GM12878 (cell line): Measurements from ENCODE around the gene CLMP. TPM values are rescaled to one million over a fixed set of nuclear protein-coding genes. Genes with fewer than 3 reads are reported as not detected.

ENCODE experiments used
- ATAC-seq: fragments of 200-7000 bp; cut with Tn5 transposase; 3 replicates; pipeline ENCODE4 v1.9.1; 2020; ENCODE audit warnings: mild to moderate bottlenecking, moderate library complexity
- BruUV-seq: library from RNA; stranded (reverse); fragments of 400-500 nt; replicated peaks from 2 replicates; lab custom pipeline; 2021; lab: Mats Ljungman, UMichigan
- CTCF ChIA-PET: fragments of 300-600 bp; sonication (Branson Sonifier 250); formaldehyde crosslinking; extraction: SDS; loops from one replicate; lab custom pipeline; 2021; ENCODE audit warnings: inconsistent platforms; lab: Yijun Ruan, JAX
- POLR2A ChIA-PET: fragments of 350-600 bp; formaldehyde crosslinking; extraction: SDS; loops from one replicate; lab custom pipeline; 2021; ENCODE audit warnings: inconsistent platforms; lab: Charles Lee
- RAD21 ChIA-PET: fragments of 300-600 bp; sonication (Branson Sonifier 250); formaldehyde crosslinking; loops from one replicate; lab custom pipeline; 2023; ENCODE audit warnings: antibody characterized with exemption; ENCODE audit not compliant: unreplicated experiment; lab: Charles Lee
- SMC1A ChIA-PET: fragments of 300-600 bp; sonication (Branson Sonifier 250); formaldehyde crosslinking; loops from one replicate; lab custom pipeline; 2023; ENCODE audit not compliant: unreplicated experiment, uncharacterized antibody; lab: Charles Lee
- DNase-seq: peaks from one replicate; pipeline ENCODE4 v3.0.0-alpha.2; 2011; ENCODE audit warnings: low read depth, low spot score
- FAIRE-seq: peaks from 3 replicates; lab custom pipeline; 2011; peaks lifted over from hg19 to GRCh38; lab: Jason Lieb, UNC
- H2AFZ ChIP-seq: 2 replicates; pipeline ENCODE4 v1.6.0; 2011; ENCODE audit warnings: low read depth, low read length, control low read depth; ENCODE audit not compliant: control insufficient read depth
- H3K27ac ChIP-seq: 2 replicates; pipeline ENCODE4 v1.5.1; 2011; ENCODE audit warnings: control low read depth; ENCODE audit not compliant: control insufficient read depth, insufficient read depth
- H3K27me3 ChIP-seq, 2 experiments: replicated peaks in 1 of 2; 2 replicates each; pipeline versions ENCODE4 v1.6.0 to v1.6.1; 2011; ENCODE audit warnings: low read length in 1 of 2; ENCODE audit not compliant: control insufficient read depth in 2 of 2, insufficient read depth in 2 of 2
- H3K36me3 ChIP-seq, 2 experiments: 2 replicates each; pipeline ENCODE4 v1.5.1; 2011; ENCODE audit warnings: low read length in 1 of 2; ENCODE audit not compliant: control insufficient read depth in 2 of 2, insufficient read depth in 2 of 2
- H3K4me1 ChIP-seq: 2 replicates; pipeline ENCODE4 v1.6.1; 2011; ENCODE audit warnings: mild to moderate bottlenecking, low read length, moderate library complexity, mixed read lengths; ENCODE audit not compliant: control insufficient read depth, insufficient read depth
- H3K4me2 ChIP-seq: 2 replicates; pipeline ENCODE4 v1.6.0; 2011; ENCODE audit warnings: control low read depth; ENCODE audit not compliant: control insufficient read depth, insufficient read depth
- H3K4me3 ChIP-seq: fragments of 200-600 bp; sonication (generic); 2 replicates; pipeline ENCODE4 v1.5.1; 2016
- H3K79me2 ChIP-seq: 2 replicates; pipeline ENCODE4 v1.6.0; 2011; ENCODE audit warnings: low read length; ENCODE audit not compliant: control insufficient read depth, insufficient read depth
- H3K9ac ChIP-seq: 2 replicates; pipeline ENCODE4 v1.8.0; 2011; ENCODE audit warnings: low read length, control low read depth, mixed read lengths; ENCODE audit not compliant: control insufficient read depth, insufficient read depth
- H3K9me3 ChIP-seq: replicated peaks from 3 replicates; pipeline ENCODE4 v1.5.1; 2011; ENCODE audit warnings: mild to moderate bottlenecking, low read length; ENCODE audit not compliant: control insufficient read depth, insufficient read depth
- H4K20me1 ChIP-seq: 2 replicates; pipeline ENCODE4 v1.6.0; 2011; ENCODE audit not compliant: control insufficient read depth, insufficient read depth
- CTCF ChIP-seq, 3 experiments: IDR thresholded peaks in 2 of 3; conservative IDR thresholded peaks in 1 of 3; 2 replicates each; pipeline ENCODE4 v1.5.1; 2011; ENCODE audit warnings: low read depth in 3 of 3, low read length in 3 of 3, mild to moderate bottlenecking in 3 of 3, control low read depth in 2 of 3, moderate library complexity in 2 of 3, inconsistent platforms in 1 of 3, mixed read lengths in 1 of 3; ENCODE audit not compliant: control insufficient read depth in 2 of 3, insufficient read depth in 1 of 3; ENCODE audit errors: extremely low read depth in 1 of 3
- MTA3 ChIP-seq: IDR thresholded peaks from 2 replicates; pipeline ENCODE4 v1.6.1; 2012; ENCODE audit warnings: low read length, inconsistent platforms, borderline replicate concordance
- SMAD1 ChIP-seq: fragments of 450-650 bp; IDR thresholded peaks from 2 replicates; pipeline ENCODE4 v1.6.1; 2018; ENCODE audit warnings: mild to moderate bottlenecking, low read depth; ENCODE audit not compliant: partially characterized antibody
- WGBS: methylation state at CpG from one replicate; pipeline ENCODE4 v1.1.6; 2016; ENCODE audit warnings: low lambda C conversion rate; ENCODE audit not compliant: insufficient replicate concordance, insufficient coverage; ENCODE audit errors: missing lambda C conversion rate; 5-methylcytosine and 5-hydroxymethylcytosine counted together
- in situ Hi-C: fragments of 300-500 bp; cut with MboI; formaldehyde crosslinking; loops from 9 replicates; pipeline ENCODE4 v1.14.3; 2018; ENCODE audit warnings: mixed read lengths
- intact Hi-C: fragments of 100-400 bp; cut with micrococcal nuclease; formaldehyde crosslinking; loops from one replicate; pipeline ENCODE4 v1.14.2; 2022; ENCODE audit not compliant: unreplicated experiment
- polyA plus RNA-seq, 11 experiments: library from polyadenylated mRNA; depleted of rRNA in 4 of 11; unstranded in 6 of 11; stranded (reverse) in 5 of 11; fragments of >200 nt; fragmentation: Nextera tagmentation in 4 of 11; fragmentation: Illumina TruSeq in 1 of 11; extraction: Ambion mirVana in 4 of 11; extraction: Trizol in 1 of 11; gene quantifications; 1 replicate in 1 of 11; 2 replicates in 10 of 11; pipeline versions ENCODE4 v1.2.1 to v1.2.3, GENCODE V29; 2011 to 2016; ENCODE audit warnings: inconsistent platforms in 2 of 11, missing spikeins in 2 of 11, low read depth in 1 of 11
- total RNA-seq, 4 experiments: library from RNA; depleted of rRNA in 3 of 4; stranded (reverse); fragments of >200 nt in 3 of 4; fragmentation: Illumina TruSeq in 1 of 4; extraction: Trizol in 1 of 4; gene quantifications; 2 replicates each; pipeline versions ENCODE4 v1.2.1 to v1.2.3, GENCODE V29; 2013 to 2021

Gene CLMP
- total and polyA plus RNA-seq, 10 of the 15 experiments (the other 5 are each of a cell fraction or from before 2014, with no cell fraction given) = 0.01 to 0.71 (median 0.20) TPM; not detected in 4

DNA sequence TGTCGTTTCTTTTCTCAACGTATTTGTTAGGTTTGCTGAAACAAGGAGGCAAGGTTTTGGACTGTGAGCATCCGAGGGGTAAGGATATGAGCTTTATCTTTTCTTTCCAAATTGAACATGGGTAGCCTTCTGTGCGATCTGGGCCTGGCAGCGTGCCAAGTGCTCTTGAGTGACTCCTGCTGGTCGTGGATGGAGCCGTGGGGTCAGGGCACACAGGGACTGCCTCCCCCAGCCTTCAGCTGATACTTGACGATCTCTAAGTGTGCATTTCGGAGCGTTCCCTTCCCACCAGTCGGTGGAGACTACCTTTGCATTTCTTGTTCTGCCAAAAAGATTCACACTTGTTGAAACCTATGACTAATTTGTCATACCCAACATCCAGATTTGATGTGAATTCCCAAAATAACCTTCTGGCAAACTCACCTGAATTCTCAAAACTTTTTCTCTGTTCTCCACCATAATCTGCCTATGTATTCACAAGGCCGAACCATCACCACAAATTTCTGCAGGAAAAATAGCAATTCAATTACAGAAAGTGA is 40.1 kb upstream of the CLMP start:
- ChIA-PET SMC1A (no interaction called here), RAD21 (no interaction called here)

More for the DNA sequence above, 40.1 kb upstream of the CLMP start:
- in situ Hi-C loops (no loop called here), intact Hi-C loops (no loop called here)
- H3K27ac ChIP-seq = no peak overlapping the region
- peak; percentile 75 for TF ChIP-seq SMAD1
- TF ChIP-seq CTCF (IDR thresholded peaks at IDR 0.05 in 2 of 3, conservative IDR thresholded peaks at IDR 0.05 in 1 of 3; ENCODE audit: control insufficient read depth in 2 of 3, extremely low read depth in 1 of 3, insufficient read depth in 1 of 3, low read depth in 3 of 3, low read length in 3 of 3) = peak in 2 of 3 experiments; percentile 31 to 53; a peak in 3 of 6 replicates
- TF ChIP-seq MTA3 = no peak
- no peaks in the 10 kb centered on the region for H3K36me3 ChIP-seq
- H2AFZ ChIP-seq = no peak overlapping the region
- no TSS peak for BruUV-seq
- ChIA-PET POLR2A (no interaction called here), CTCF (interaction anchor here (1.7 kb wide), 1 partner anchor 12 kb away, joined by 9 read pairs; no protein-coding TSS in a partner anchor)
- DNase-seq = no peak
- H3K27me3 ChIP-seq = peaks cover 0 to 2% of the 10 kb centered on the region in 2 experiments; a peak in 1 of 4 replicates
- no peak overlapping the region for H3K4me2 ChIP-seq
- no peaks in the 10 kb centered on the region for H3K9me3 ChIP-seq
- 59% methylated on average over 12 of the region's 12 CpGs for WGBS
- H3K4me1 ChIP-seq = peaks cover 8% of the 10 kb centered on the region
- FAIRE-seq = no peak
- no peak overlapping the region for H3K9ac ChIP-seq
- no peak overlapping the region for H3K4me3 ChIP-seq
- ATAC-seq = no peak
- no peaks in the 10 kb centered on the region for H4K20me1 ChIP-seq
- H3K79me2 ChIP-seq = no peaks in the 10 kb centered on the region
